Measurements from ENCODE around the gene SEC23IP.
A peak's percentile ranks its signal among the peaks of the same experiment; 100 is the strongest.
"Not testable (repeated sequence)": the region's sequence is repeated elsewhere in the genome, so short reads cannot be mapped to it uniquely, and the experiment has no call there.

Gene SEC23IP

GRCh38 chr10:119886070-119886469 lies 6.5 kb upstream of the SEC23IP start:
- DNase-seq: not testable (repeated sequence)

- DNase-seq: not testable (repeated sequence)
These were observed 3.8 kb upstream of the SEC23IP start for GRCh38 chr10:119888715-119889114.

GRCh38 chr10:119889201-119889600 lies 3.3 kb upstream of the SEC23IP start:
- DNase-seq: not testable (repeated sequence)

GRCh38 chr10:119890307-119890706 lies 2.2 kb upstream of the SEC23IP start:
- not testable (repeated sequence) for DNase-seq

- DNase-seq: not testable (repeated sequence)
These were observed 712 bp upstream of the SEC23IP start for GRCh38 chr10:119891849-119892187.

- no peak for DNase-seq
These were observed 544 bp downstream of the SEC23IP start for GRCh38 chr10:119893074-119893473.

- DNase-seq: no peak
These were observed 1.4 kb downstream of the SEC23IP start for GRCh38 chr10:119893845-119894427.

- DNase-seq: no peak
These were observed 3.6 kb downstream of the SEC23IP start for GRCh38 chr10:119896061-119896655.

- DNase-seq: no peak
These were observed 4.6 kb downstream of the SEC23IP start for GRCh38 chr10:119896937-119897770.

- no peak for DNase-seq
These were observed 6.0 kb downstream of the SEC23IP start for GRCh38 chr10:119898577-119898976.

- no peak for DNase-seq
These were observed 11.6 kb downstream of the SEC23IP start for GRCh38 chr10:119903946-119904666.

- not testable (repeated sequence) for DNase-seq
These were observed 15.2 kb downstream of the SEC23IP start for GRCh38 chr10:119907695-119908094.

GRCh38 chr10:119908166-119908565 lies 15.6 kb downstream of the SEC23IP start:
- no peak for DNase-seq

- no peak for DNase-seq
These were observed 18.2 kb downstream of the SEC23IP start for GRCh38 chr10:119910689-119911088.

GRCh38 chr10:119917777-119918176 lies 25.2 kb downstream of the SEC23IP start:
- DNase-seq: no peak

- DNase-seq: no peak
These were observed 26.7 kb downstream of the SEC23IP start for GRCh38 chr10:119919271-119919670.

GRCh38 chr10:119919826-119920225 lies 27.3 kb downstream of the SEC23IP start:
- DNase-seq: no peak

- no peak for DNase-seq
These were observed 35.9 kb downstream of the SEC23IP start for GRCh38 chr10:119928411-119928810.

- no peak for DNase-seq
These were observed 39.3 kb downstream of the SEC23IP start for GRCh38 chr10:119931871-119932270.

- no peak for DNase-seq
These were observed 40.1 kb downstream of the SEC23IP start for GRCh38 chr10:119932631-119933030.

GRCh38 chr10:119933179-119933578 lies 40.6 kb downstream of the SEC23IP start:
- DNase-seq: peak; percentile 49

GRCh38 chr10:119940487-119940886 lies 48.0 kb downstream of the SEC23IP start:
- no peak for DNase-seq

- DNase-seq: no peak
These were observed 50.4 kb downstream of the SEC23IP start for GRCh38 chr10:119942973-119943372.

Data from NCI-H2171 treated with DMSO at 0.1 percent for 48 hours (cell line).